CD4-positive, alpha-beta memory T cell (primary cell): ENCODE results near the gene APBB2. TPM values are rescaled to one million over a fixed set of nuclear protein-coding genes. Genes with fewer than 3 reads are reported as not detected.

ENCODE experiments used
- CTCF ChIA-PET: fragments of 350-600 bp; sonication (Branson Sonifier 250); formaldehyde crosslinking; loops from one replicate; lab custom pipeline; 2021; ENCODE audit warnings: inconsistent platforms; ENCODE audit not compliant: partially characterized antibody; lab: Charles Lee
- POLR2A ChIA-PET: fragments of 350-600 bp; sonication (Branson Sonifier 250); formaldehyde crosslinking; loops from one replicate; lab custom pipeline; 2021; ENCODE audit not compliant: partially characterized antibody; lab: Charles Lee
- DNase-seq, 5 donors: peaks; one replicate each; pipeline versions ENCODE4 v3.0.0 to v3.0.0-alpha.2; 2020 to 2022; ENCODE audit warnings: mixed read lengths in 1 of 5
- H3K27ac ChIP-seq: one replicate; pipeline ENCODE4 v1.7.0; 2013; ENCODE audit warnings: low read depth, low read length
- H3K27me3 ChIP-seq: 2 replicates; pipeline ENCODE4 v1.7.0; 2013; ENCODE audit warnings: mild to moderate bottlenecking, low read length, moderate library complexity; ENCODE audit not compliant: insufficient read depth
- H3K36me3 ChIP-seq: 2 replicates; pipeline ENCODE4 v1.7.0; 2013; ENCODE audit warnings: mild to moderate bottlenecking, low read length, moderate library complexity; ENCODE audit not compliant: insufficient read depth
- H3K4me1 ChIP-seq: 2 replicates; pipeline ENCODE4 v1.7.0; 2013; ENCODE audit warnings: mild to moderate bottlenecking, low read length, moderate library complexity; ENCODE audit not compliant: insufficient read depth
- H3K4me3 ChIP-seq, 2 donors: one replicate each; pipeline ENCODE4 v1.7.0; 2013; ENCODE audit warnings: low read length in 2 of 2, mild to moderate bottlenecking in 1 of 2
- H3K9me3 ChIP-seq, 2 donors: one replicate each; pipeline ENCODE4 v1.7.0; 2013; ENCODE audit warnings: low read length in 2 of 2, control low read depth in 1 of 2; ENCODE audit not compliant: control insufficient read depth in 1 of 2
- H3K27ac Mint-ChIP-seq, 7 donors: one replicate each; pipeline ENCODE4 v1.8.0; 2020 to 2021; ENCODE audit warnings: mixed read lengths in 7 of 7, mild to moderate bottlenecking in 6 of 7, inconsistent platforms in 3 of 7, moderate library complexity in 3 of 7
- H3K27me3 Mint-ChIP-seq, 2 donors: one replicate each; pipeline ENCODE4 v1.8.0; 2020 to 2021; ENCODE audit warnings: mixed read lengths in 2 of 2
- H3K36me3 Mint-ChIP-seq, 2 donors: one replicate each; pipeline ENCODE4 v1.8.0; 2020 to 2021; ENCODE audit warnings: mixed read lengths in 2 of 2, inconsistent platforms in 1 of 2, mild to moderate bottlenecking in 1 of 2
- H3K4me1 Mint-ChIP-seq, 4 donors: one replicate each; pipeline ENCODE4 v1.8.0; 2020 to 2021; ENCODE audit warnings: mixed read lengths in 4 of 4, mild to moderate bottlenecking in 1 of 4
- H3K4me3 Mint-ChIP-seq, 8 donors: one replicate each; pipeline ENCODE4 v1.8.0; 2020 to 2021; ENCODE audit warnings: mixed read lengths in 8 of 8, mild to moderate bottlenecking in 7 of 8, moderate library complexity in 6 of 8, inconsistent platforms in 3 of 8
- H3K9me3 Mint-ChIP-seq, 8 donors: one replicate each; pipeline ENCODE4 v1.8.0; 2020 to 2021; ENCODE audit warnings: mixed read lengths in 8 of 8, mild to moderate bottlenecking in 5 of 8, inconsistent platforms in 3 of 8, moderate library complexity in 1 of 8
- intact Hi-C: fragments of 100-400 bp; cut with micrococcal nuclease; formaldehyde crosslinking; loops from one replicate; pipeline ENCODE4 v1.15.1; 2023
- polyA plus RNA-seq, 2 donors: library from polyadenylated mRNA; unstranded; fragments of 300-500 nt; fragmentation: Illumina TruSeq; gene quantifications; one replicate each; pipeline ENCODE4 v1.2.3, GENCODE V29; 2021
- total RNA-seq, 2 experiments: library from RNA; stranded (reverse); gene quantifications; one replicate each; pipeline ENCODE4 v1.2.3, GENCODE V29; 2021

Gene APBB2
- total and polyA plus RNA-seq, 4 experiments from 2014 or later: 0.50 to 0.58 TPM; not detected in 2

DNA sequence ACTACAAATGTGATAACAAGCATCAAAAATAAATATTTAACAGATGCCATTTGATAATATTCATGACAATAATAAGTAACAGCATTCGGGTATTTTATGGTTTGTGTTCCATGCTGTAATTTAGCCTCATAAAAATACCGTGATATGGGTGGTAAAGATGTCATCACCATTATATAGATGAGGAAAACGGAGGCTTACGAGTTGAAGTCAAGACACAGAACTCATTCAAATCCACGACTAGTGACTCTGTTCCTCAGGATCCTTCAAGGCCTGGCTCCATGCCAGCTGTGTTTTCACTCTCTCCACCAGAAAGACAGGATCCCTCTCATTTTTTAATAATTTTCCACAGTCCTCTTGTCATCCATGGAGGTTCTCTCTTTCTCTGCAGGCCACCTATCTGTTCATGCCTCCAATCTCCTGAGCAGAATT is 94.5 kb downstream of the APBB2 start:
- no peaks in the 10 kb centered on the region for H3K36me3 Mint-ChIP-seq
- H3K9me3 Mint-ChIP-seq: peaks cover 0 to 8% (median 0%) of the 10 kb centered on the region in 8 donors
- H3K27ac Mint-ChIP-seq: no peak overlapping the region
- ChIA-PET POLR2A (no interaction called here), CTCF (no interaction called here)
- H3K4me3 ChIP-seq: no peak overlapping the region
- no peaks in the 10 kb centered on the region for H3K4me1 Mint-ChIP-seq
- no peak for DNase-seq
- H3K27me3 Mint-ChIP-seq: peaks cover 0 to 1% of the 10 kb centered on the region in 2 donors
- no peaks in the 10 kb centered on the region for H3K36me3 ChIP-seq
- H3K9me3 ChIP-seq: no peaks in the 10 kb centered on the region
- intact Hi-C loops: no loop called here
- no peak overlapping the region for H3K27ac ChIP-seq
- no peaks in the 10 kb centered on the region for H3K4me1 ChIP-seq
- H3K27me3 ChIP-seq: no peaks in the 10 kb centered on the region
- H3K4me3 Mint-ChIP-seq: no peak overlapping the region

DNA sequence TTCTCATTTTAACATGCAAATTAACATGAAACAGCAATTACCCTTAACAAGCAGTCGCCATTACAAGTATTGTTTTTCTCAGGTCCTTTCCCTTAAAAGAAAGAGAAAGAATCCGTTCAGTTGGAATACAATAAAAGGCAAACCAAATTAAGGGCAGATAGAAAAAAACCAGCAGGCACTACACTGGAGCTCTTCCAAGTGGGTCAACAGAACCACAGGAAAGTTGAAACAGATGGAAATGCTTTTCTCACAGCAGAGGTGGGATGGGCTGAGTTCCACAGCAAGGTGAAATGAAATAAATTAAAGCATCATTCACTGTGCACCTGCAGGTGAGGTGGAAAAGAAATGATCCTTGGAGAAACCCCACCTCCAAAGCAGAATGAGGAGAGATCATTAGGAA is 102.6 kb downstream of the APBB2 start:
- peaks cover 0 to 4% of the 10 kb centered on the region in 2 donors for H3K27me3 Mint-ChIP-seq
- CTCF ChIA-PET: no interaction called here

DNA sequence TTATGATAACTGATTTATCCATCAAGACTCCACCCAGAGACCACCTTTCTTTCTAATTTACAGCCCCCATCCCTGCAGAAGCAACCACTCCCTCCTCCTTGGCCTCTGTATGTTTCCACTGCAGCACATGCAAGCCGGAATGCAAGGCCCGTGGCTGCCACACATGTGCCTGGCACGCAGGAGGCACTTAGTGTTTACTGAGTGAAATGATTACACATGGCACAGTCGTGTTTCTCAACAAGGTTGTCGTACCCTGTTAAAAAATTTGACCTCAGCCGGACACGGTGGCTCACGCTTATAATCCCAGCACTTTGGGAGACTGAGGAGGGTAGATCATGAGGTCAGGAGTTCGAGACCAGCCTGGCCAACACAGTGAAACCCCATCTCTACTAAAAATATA is 104.3 kb downstream of the APBB2 start:
- no peak for DNase-seq
- CTCF ChIA-PET: no interaction called here
- POLR2A ChIA-PET: no interaction called here

More for the DNA sequence above, 102.6 kb downstream of the APBB2 start:
- no peak for DNase-seq
- Mint-ChIP-seq H3K4me1 (no peaks in the 10 kb centered on the region), H3K36me3 (no peaks in the 10 kb centered on the region), H3K9me3 (peaks cover 0 to 13% (median 3%) of the 10 kb centered on the region in 8 donors), H3K4me3 (no peak overlapping the region), H3K27ac (no peak overlapping the region)
- no peak overlapping the region for H3K4me3 ChIP-seq
- no peak overlapping the region for H3K27ac ChIP-seq
- no peaks in the 10 kb centered on the region for H3K27me3 ChIP-seq
- H3K4me1 ChIP-seq: no peaks in the 10 kb centered on the region
- no peaks in the 10 kb centered on the region for H3K36me3 ChIP-seq
- no peaks in the 10 kb centered on the region for H3K9me3 ChIP-seq
- intact Hi-C loops: no loop called here
- POLR2A ChIA-PET: no interaction called here

DNA sequence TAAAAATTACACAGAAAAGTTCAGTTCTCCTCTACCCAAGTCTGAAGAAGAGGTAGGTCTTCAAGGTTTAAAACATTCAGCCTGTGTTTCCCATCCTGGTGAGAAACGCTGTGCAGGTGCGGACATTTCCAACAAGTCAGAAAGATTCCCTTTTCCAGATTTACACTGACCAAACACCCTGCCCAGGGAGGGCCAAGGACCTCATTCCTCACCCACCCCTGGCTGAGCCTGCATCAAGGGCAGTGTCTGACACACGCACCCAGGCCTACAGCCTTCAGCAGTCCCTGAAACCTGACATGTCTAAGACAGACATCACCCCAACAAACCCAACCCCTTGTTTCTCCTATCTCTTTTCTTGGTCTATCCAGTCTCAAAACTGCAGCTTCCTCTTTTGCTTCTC is 105.9 kb downstream of the APBB2 start:
- DNase-seq: no peak
- Histone ChIP-seq H3K4me3 (no peak overlapping the region), H3K9me3 (no peaks in the 10 kb centered on the region), H3K27ac (no peak overlapping the region), H3K27me3 (no peaks in the 10 kb centered on the region), H3K36me3 (no peaks in the 10 kb centered on the region), H3K4me1 (no peaks in the 10 kb centered on the region)
- no peaks in the 10 kb centered on the region for H3K4me1 Mint-ChIP-seq
- H3K4me3 Mint-ChIP-seq: no peak overlapping the region
- H3K36me3 Mint-ChIP-seq: no peaks in the 10 kb centered on the region
- H3K27me3 Mint-ChIP-seq: peaks cover 0 to 3% of the 10 kb centered on the region in 2 donors
- intact Hi-C loops: no loop called here
- no peak overlapping the region for H3K27ac Mint-ChIP-seq
- ChIA-PET POLR2A (no interaction called here), CTCF (no interaction called here)
- H3K9me3 Mint-ChIP-seq: peaks cover 0 to 4% (median 0%) of the 10 kb centered on the region in 8 donors

More for the DNA sequence above, 104.3 kb downstream of the APBB2 start:
- H3K4me3 ChIP-seq: no peak overlapping the region
- peaks cover 0 to 13% (median 2%) of the 10 kb centered on the region in 8 donors for H3K9me3 Mint-ChIP-seq
- no peaks in the 10 kb centered on the region for H3K4me1 ChIP-seq
- no peaks in the 10 kb centered on the region for H3K36me3 ChIP-seq
- peaks cover 0 to 3% of the 10 kb centered on the region in 2 donors for H3K27me3 Mint-ChIP-seq
- no peak overlapping the region for H3K4me3 Mint-ChIP-seq
- no peak overlapping the region for H3K27ac ChIP-seq
- H3K4me1 Mint-ChIP-seq: no peaks in the 10 kb centered on the region
- intact Hi-C loops: no loop called here
- H3K27me3 ChIP-seq: no peaks in the 10 kb centered on the region
- no peaks in the 10 kb centered on the region for H3K36me3 Mint-ChIP-seq
- no peak overlapping the region for H3K27ac Mint-ChIP-seq
- no peaks in the 10 kb centered on the region for H3K9me3 ChIP-seq

DNA sequence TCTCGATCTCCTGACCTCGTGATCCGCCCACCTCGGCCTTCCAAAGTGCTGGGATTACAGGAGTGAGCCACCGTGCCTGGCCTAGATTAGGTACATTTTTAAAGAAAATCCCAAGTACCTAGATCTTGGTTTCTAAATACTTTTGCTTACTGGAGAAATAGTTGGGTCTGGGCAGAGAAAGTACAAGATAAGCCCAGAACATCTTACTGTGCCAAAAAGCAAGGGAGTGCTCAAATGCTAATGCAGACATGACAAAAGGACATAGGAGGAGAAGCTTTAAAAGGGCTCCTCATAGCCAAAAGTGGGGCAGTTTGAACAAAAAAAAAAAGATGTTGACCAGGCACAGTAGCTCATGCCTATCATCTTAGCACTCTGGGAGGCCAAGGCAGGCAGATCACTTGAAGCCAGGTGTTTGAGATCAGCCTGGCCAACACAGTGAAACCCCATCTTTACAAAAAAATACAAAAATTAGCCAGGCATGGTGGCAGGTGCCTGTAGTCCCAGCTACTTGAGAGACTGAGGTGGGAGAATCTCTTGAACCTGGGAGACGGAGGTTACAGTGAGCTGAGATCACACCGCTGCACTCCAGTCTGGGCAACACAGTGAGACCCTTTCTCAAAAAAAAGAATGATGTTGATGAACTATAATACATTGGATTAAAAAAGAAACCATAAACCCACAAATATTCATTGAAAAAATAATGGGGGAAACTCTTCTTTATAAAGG is 107.5 kb downstream of the APBB2 start:
- CTCF ChIA-PET: no interaction called here

DNA sequence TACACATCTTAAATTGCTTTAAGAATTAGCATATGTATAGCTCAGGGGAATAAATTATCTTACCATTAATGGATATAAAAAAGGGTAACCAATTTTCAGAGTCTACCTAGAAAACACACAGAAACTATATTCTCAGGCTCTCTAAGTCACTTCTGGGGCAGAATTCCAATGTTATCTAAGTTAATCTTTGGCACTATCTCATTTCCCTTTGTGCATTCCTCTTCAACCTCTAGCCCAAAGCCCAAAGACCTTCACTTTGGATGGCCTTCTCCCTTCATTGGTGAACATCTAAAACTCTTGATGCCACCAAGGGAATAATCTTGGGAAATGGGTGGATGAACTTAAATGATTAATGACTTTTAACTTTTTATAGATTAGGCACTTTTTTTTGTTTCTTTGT is 108.3 kb downstream of the APBB2 start:
- DNase-seq: no peak
- Mint-ChIP-seq H3K9me3 (peaks cover 0 to 4% (median 0%) of the 10 kb centered on the region in 8 donors), H3K27ac (no peak overlapping the region), H3K27me3 (peaks cover 0 to 3% of the 10 kb centered on the region in 2 donors), H3K4me1 (no peaks in the 10 kb centered on the region), H3K36me3 (no peaks in the 10 kb centered on the region), H3K4me3 (no peak overlapping the region)
- H3K4me3 ChIP-seq: no peak overlapping the region
- no peak overlapping the region for H3K27ac ChIP-seq
- H3K36me3 ChIP-seq: no peaks in the 10 kb centered on the region
- ChIA-PET POLR2A (no interaction called here), CTCF (no interaction called here)
- no peaks in the 10 kb centered on the region for H3K9me3 ChIP-seq
- H3K27me3 ChIP-seq: no peaks in the 10 kb centered on the region
- intact Hi-C loops: no loop called here
- no peaks in the 10 kb centered on the region for H3K4me1 ChIP-seq

More for the DNA sequence above, 107.5 kb downstream of the APBB2 start:
- no peaks in the 10 kb centered on the region for H3K4me1 ChIP-seq
- no peak overlapping the region for H3K27ac ChIP-seq
- no peaks in the 10 kb centered on the region for H3K27me3 ChIP-seq
- Mint-ChIP-seq H3K4me3 (no peak overlapping the region), H3K9me3 (peaks cover 0 to 4% (median 0%) of the 10 kb centered on the region in 8 donors), H3K27ac (no peak overlapping the region), H3K36me3 (no peaks in the 10 kb centered on the region), H3K4me1 (no peaks in the 10 kb centered on the region), H3K27me3 (peaks cover 0 to 3% of the 10 kb centered on the region in 2 donors)
- POLR2A ChIA-PET: no interaction called here
- DNase-seq: no peak
- no peaks in the 10 kb centered on the region for H3K36me3 ChIP-seq
- no peaks in the 10 kb centered on the region for H3K9me3 ChIP-seq
- intact Hi-C loops: no loop called here
- H3K4me3 ChIP-seq: no peak overlapping the region

DNA sequence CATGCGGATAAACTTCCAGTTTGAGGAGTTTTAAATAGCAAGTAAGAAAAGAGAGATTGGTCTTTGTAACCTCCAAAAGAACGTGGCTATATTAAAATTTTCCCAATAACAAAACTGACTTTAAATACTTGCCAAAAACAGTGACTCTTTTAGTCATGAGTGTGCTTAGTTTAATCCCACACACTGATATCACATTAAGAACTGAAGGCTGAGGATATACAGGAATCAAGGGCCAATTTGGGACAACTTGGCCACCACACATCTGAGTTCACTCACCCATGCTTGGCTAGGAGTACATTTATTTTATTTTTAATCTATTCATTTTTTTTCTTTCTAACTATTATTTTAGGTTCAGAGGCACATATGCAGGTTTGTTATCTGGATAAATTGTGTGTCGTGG is 110.2 kb downstream of the APBB2 start:
- POLR2A ChIA-PET: no interaction called here
- CTCF ChIA-PET: no interaction called here
- Histone ChIP-seq H3K27me3 (no peaks in the 10 kb centered on the region), H3K36me3 (no peaks in the 10 kb centered on the region), H3K4me1 (no peaks in the 10 kb centered on the region), H3K9me3 (no peaks in the 10 kb centered on the region), H3K4me3 (no peak overlapping the region), H3K27ac (no peak overlapping the region)
- no peaks in the 10 kb centered on the region for H3K27me3 Mint-ChIP-seq
- H3K9me3 Mint-ChIP-seq: peaks cover 0 to 4% (median 0%) of the 10 kb centered on the region in 8 donors
- intact Hi-C loops: no loop called here
- no peak overlapping the region for H3K4me3 Mint-ChIP-seq
- H3K4me1 Mint-ChIP-seq: no peaks in the 10 kb centered on the region
- DNase-seq: no peak
- H3K27ac Mint-ChIP-seq: no peak overlapping the region
- H3K36me3 Mint-ChIP-seq: no peaks in the 10 kb centered on the region
